Left ventricle myocardium inferior (tissue), 1 donor: ENCODE results near the gene SPDYC. TPM values are rescaled to one million over a fixed set of nuclear protein-coding genes. Genes with fewer than 3 reads are reported as not detected.
"Not testable (repeated sequence)": the region's sequence is repeated elsewhere in the genome, so short reads cannot be mapped to it uniquely, and the experiment has no call there.

Experiments used
- DNase-seq: peaks from one replicate; pipeline ENCODE4 v3.0.0-alpha.2; 2020
- H3K27ac ChIP-seq: fragments of 200-600 bp; replicated peaks from 2 replicates; pipeline ENCODE4 v1.8.0; 2021
- H3K27me3 ChIP-seq: fragments of 200-600 bp; 2 replicates; pipeline ENCODE4 v1.8.0; 2021; ENCODE audit warnings: low read depth
- H3K36me3 ChIP-seq: fragments of 200-600 bp; 2 replicates; pipeline ENCODE4 v1.8.0; 2021
- H3K4me1 ChIP-seq: fragments of 200-600 bp; 2 replicates; pipeline ENCODE4 v1.8.0; 2021
- H3K4me3 ChIP-seq: fragments of 200-600 bp; 2 replicates; pipeline ENCODE4 v1.8.0; 2021; ENCODE audit warnings: mild to moderate bottlenecking, moderate library complexity
- H3K9me3 ChIP-seq: fragments of 200-600 bp; replicated peaks from 2 replicates; pipeline ENCODE4 v1.8.0; 2021
- CTCF ChIP-seq: fragments of 200-600 bp; IDR thresholded peaks from 2 replicates; pipeline ENCODE4 v1.8.0; 2021; ENCODE audit warnings: antibody characterized with exemption, mild to moderate bottlenecking, borderline replicate concordance
- intact Hi-C: fragments of 100-400 bp; cut with micrococcal nuclease; formaldehyde crosslinking; loops from one replicate; pipeline ENCODE4 v1.11.0; 2022
- total RNA-seq: library from RNA; stranded (reverse); fragmentation: NEBNext Ultra II Directional; extraction: Animal tissue kit (Norgen Biotek cat#: 25700); gene quantifications from one replicate; pipeline ENCODE4 v1.2.1, GENCODE V29; 2021
- donor health status: DM: no; HTN: yes; CAD: no; lungs with severe emphysema.

The SPDYC gene
- total RNA-seq, 1 donor from 2014 or later = not detected

DNA sequence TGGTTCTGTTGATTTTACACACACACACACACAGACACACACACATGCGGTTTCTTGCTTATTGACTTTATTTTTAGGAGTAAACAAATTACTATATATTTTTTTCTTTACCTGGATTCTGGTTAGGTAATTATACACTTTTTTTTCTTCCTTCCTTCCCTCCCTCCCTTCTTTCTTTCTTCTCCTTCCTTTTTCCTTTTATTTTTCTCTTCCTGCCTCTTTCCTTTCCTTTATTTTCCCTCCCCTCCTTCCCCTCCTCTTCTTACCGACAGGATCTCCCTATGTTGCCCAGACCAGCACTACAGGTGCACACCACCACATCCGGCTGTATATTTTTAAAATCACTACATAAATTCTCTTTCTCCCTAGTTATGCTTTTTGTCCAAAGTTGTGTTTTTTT is 3.1 kb upstream of the SPDYC start:
- intact Hi-C loops = no loop called here

DNA sequence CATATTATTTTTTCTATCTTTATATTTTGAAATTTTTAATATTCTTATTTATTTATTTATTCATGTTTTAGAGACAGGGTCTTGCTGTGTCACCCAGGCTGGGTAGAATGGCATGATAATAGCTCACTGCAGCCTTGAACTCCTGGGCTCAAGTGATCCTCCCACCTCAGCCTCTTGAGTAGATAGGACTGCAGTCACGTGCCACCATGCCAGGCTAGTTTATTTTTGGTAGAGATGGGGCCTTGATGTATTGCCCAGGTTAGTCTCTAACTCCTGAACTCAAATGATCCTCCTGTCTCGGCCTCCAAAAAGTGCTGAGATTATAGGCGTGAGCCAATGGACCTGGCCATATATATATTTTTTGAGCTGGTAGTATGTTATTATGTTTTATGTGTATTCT is 2.4 kb upstream of the SPDYC start:
- DNase-seq = no peak
- H3K36me3 ChIP-seq = no peaks in the 10 kb centered on the region
- no peaks in the 10 kb centered on the region for H3K4me1 ChIP-seq
- H3K27ac ChIP-seq = no peak overlapping the region
- no peaks in the 10 kb centered on the region for H3K9me3 ChIP-seq
- no peak overlapping the region for H3K4me3 ChIP-seq
- no peaks in the 10 kb centered on the region for H3K27me3 ChIP-seq
- intact Hi-C loops = no loop called here
- no peak for TF ChIP-seq CTCF

More for the DNA sequence above, 3.1 kb upstream of the SPDYC start:
- no peak for TF ChIP-seq CTCF
- H3K4me1 ChIP-seq = no peaks in the 10 kb centered on the region
- H3K36me3 ChIP-seq = no peaks in the 10 kb centered on the region
- H3K9me3 ChIP-seq = no peaks in the 10 kb centered on the region
- H3K4me3 ChIP-seq = no peak overlapping the region
- no peak for DNase-seq
- no peak overlapping the region for H3K27ac ChIP-seq
- no peaks in the 10 kb centered on the region for H3K27me3 ChIP-seq

- Histone ChIP-seq H3K4me3 (no peak overlapping the region), H3K27me3 (no peaks in the 10 kb centered on the region), H3K36me3 (no peaks in the 10 kb centered on the region), H3K4me1 (no peaks in the 10 kb centered on the region), H3K9me3 (no peaks in the 10 kb centered on the region), H3K27ac (no peak overlapping the region)
- intact Hi-C loops = no loop called here
- TF ChIP-seq CTCF = no peak
- DNase-seq = no peak
Measured at GRCh38 chr11:65169164-65169641, 830 bp upstream of the SPDYC start.

- H3K27me3 ChIP-seq = no peaks in the 10 kb centered on the region
- DNase-seq = no peak
- H3K9me3 ChIP-seq = no peaks in the 10 kb centered on the region
- no peak for TF ChIP-seq CTCF
- no peak overlapping the region for H3K27ac ChIP-seq
- H3K4me1 ChIP-seq = no peaks in the 10 kb centered on the region
- no peaks in the 10 kb centered on the region for H3K36me3 ChIP-seq
- intact Hi-C loops = no loop called here
- no peak overlapping the region for H3K4me3 ChIP-seq
Measured at GRCh38 chr11:65172600-65172999, 2.6 kb downstream of the SPDYC start.

DNA sequence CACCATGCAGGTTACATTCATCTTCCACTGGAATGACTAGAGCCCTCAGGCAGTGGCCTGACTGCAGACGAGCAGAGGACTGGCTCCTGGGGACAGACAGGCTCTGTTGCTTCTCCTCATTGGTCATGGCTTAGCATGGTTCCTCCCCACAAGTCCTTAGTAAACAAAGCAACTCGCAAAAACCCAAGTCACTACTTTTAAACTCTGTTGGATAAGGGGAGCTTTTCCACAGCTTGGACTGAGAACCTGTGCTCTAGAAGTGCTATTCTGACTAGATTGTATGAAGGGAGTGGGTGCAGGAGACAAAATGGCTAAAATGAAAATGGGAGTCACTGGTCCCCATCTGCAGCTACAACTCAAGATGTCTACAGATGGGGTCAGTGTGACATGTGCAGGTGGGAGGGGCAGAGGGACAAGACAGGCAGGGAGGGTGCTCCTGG is 4.6 kb downstream of the SPDYC start:
- H3K4me3 ChIP-seq, H3K27me3 ChIP-seq, H3K4me1 ChIP-seq, H3K27ac ChIP-seq, H3K9me3 ChIP-seq, DNase-seq, H3K36me3 ChIP-seq, intact Hi-C loops: not testable (repeated sequence)

GRCh38 chr11:65180877-65181568 is 11.0 kb downstream of the SPDYC start:
- no peaks in the 10 kb centered on the region for H3K27me3 ChIP-seq
- H3K4me1 ChIP-seq = peaks cover 36% of the 10 kb centered on the region
- intact Hi-C loops = no loop called here
- DNase-seq = peak; percentile 60
- peaks cover 6% of the 10 kb centered on the region for H3K36me3 ChIP-seq
- peak overlapping the region; percentile 93 for H3K27ac ChIP-seq
- TF ChIP-seq CTCF = peak; percentile 65
- H3K9me3 ChIP-seq = no peaks in the 10 kb centered on the region
- H3K4me3 ChIP-seq = peak overlapping the region; percentile 96
